GM21423 (cell line): ENCODE measurements around the gene METRN.
"Not testable (repeated sequence)": the region's sequence is repeated elsewhere in the genome, so short reads cannot be mapped to it uniquely, and the experiment has no call there.

ENCODE experiments used
- ATAC-seq: cut with Tn5 transposase; IDR thresholded peaks from one replicate; pipeline ENCODE4 v1.9.1; 2021; ENCODE audit warnings: mild to moderate bottlenecking, moderate library complexity; ENCODE audit not compliant: unreplicated experiment

The METRN gene

DNA sequence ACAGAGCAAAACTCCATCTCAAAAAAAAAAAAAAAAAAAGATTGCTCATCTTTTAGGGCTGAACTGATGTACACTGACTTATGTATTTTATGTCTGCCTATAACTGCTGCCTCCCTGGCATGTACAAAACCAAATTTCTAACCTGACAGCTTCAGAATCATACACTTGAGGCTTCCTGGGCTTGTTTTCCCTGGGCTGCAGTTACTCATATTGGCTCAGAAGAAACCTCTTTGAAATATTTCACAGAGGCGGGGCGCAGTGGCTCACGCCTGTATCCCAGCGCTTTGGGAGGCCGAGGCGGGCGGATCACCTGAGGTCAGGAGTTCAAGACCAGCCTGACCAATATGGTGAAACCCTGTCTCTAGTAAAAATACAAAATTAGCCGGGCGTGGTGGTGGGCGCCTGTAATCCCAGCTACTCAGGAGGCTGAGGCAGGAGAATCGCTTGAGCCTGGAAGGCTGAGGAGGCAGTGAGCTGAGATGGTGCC is 39.2 kb downstream of the METRN start:
- ATAC-seq = not testable (repeated sequence)

DNA sequence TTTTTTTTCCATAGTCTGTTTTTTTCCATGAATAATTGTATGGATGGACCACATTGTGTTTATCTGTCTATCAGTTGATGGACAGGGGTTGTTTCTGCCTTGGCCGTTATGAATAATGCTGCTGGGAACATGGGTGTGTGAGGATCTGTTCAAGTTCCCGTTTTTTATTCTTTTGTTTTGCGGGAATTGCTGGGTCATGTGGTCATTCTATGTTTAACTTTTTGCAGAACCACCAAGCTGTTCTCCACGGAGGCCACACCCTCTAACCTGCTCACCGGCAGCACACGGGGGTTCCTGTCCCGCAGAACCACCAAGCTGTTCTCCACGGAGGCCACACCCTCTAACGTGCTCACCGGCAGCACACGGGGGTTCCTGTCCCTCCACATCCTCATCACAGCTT is 39.7 kb downstream of the METRN start:
- ATAC-seq = no peak

DNA sequence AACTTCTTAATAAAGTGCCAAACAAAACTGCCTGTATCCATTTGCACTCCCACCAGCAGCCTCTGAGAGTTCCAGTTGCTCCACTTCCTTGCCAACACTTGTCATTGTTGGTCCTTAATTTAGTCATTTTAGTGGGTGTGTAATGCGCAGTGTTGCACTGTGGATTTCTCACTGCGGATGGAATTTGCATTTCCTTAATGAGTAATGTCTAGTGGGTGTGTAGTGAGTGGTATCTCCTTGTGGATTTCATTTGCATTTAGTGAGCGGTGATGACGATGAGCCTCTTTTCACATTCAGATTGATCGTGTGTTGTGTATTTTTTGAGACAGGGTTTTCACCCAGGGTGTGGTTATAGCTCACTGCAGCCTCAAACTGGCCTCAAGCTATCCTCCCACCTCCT is 41.5 kb downstream of the METRN start:
- no peak for ATAC-seq

DNA sequence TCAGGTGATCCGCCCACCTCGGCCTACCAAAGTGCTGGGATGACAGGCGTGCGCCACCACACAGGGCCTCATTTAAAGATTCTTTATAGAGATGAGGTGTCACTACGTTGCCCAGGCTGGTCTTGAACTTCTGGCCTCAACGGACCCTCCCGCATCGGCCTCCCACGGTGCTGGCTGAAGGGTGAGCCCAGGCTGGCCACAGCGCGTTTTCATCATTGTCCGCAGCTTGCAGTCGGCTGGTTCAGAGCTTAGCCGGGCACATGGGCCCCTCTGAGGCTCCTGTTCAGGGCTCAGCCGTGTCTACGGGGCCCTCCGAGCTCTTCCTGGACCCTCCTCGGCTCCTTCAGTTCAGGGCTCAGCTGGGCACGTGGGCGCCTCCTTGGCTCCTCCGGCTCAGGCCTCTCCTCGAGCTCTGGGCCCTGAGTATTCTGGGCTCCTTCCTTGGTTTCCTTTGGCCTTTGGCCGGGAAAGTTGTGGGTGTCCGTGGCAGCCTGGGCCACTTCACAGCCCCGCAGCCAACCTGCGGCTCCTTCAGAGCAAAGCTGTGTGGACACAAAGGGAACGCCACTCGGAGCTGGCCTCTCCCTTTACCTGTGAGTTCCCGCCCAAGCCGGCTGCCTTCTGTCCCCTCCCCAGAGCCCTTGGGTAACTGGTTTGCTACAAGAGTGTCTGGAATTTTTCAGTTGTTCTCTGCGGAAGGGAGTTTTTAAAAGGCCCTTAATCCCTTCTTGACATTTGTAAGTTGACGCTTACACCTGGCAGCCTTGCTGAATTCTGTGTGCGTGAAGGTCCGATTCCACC is 44.4 kb downstream of the METRN start:
- ATAC-seq = no peak

DNA sequence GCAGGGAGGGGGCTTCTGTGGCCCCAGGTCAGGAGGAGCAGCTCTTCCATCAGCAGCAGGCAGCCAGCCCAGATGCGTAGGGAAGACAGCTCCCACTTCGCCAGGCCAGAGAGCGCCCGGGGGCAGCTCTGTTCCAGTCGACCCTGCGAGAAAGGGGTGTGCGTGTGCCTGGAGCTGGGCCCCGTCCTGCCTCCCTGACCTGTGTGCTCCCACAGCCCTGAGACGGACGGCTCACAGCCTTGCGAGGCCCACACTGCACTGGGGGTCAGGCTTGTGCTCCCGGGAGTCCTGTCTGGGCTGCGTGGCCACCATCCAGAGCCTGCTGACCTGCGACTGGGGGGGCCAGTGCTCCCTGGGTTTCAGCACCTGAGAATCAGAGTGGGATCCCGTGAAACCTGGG is 45.1 kb downstream of the METRN start:
- no peak for ATAC-seq

DNA sequence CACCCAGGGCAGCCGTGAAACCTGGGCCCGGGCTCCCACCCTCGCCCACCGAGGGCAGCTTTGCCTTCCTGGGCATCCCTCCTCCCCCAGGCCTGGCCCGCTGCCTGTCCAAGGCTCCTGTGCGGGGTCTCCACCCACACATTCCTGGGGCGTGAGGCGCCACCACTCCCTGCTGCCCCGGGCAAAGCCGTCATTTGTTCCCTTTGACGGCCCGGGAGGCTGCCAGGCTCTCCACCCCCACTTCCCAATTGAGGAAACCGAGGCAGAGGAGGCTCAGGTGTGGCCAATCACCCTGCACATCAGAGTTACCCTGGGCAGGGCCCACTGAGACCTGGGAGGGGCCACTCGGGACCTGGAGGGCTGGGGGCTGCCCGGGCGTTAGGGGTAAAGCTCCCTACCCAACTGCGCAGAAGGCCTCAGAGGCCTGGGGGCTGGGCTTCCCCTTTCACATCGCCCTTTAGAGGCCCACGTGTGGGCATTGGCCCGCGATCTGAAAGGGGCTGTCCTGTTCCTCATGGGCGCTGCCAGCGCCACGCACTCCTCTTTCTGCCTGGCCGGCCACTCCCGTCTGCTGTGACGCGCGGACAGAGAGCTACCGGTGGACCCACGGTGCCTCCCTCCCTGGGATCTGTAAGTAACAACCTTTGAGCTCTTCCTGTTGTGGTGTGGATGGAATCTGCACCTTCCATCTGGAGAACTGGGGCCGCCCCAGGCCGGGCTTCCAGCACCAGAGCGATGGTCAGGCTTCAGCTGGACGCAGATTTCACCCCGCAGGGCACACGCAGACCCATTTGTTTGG is 45.8 kb downstream of the METRN start, which contains the start of gene MSLN:
MSLN (plus strand) TSS at position 190 of the 799 bp plus-strand sequence. CDS start 1,947 bp downstream, outside the sequence.
- ATAC-seq = no peak

DNA sequence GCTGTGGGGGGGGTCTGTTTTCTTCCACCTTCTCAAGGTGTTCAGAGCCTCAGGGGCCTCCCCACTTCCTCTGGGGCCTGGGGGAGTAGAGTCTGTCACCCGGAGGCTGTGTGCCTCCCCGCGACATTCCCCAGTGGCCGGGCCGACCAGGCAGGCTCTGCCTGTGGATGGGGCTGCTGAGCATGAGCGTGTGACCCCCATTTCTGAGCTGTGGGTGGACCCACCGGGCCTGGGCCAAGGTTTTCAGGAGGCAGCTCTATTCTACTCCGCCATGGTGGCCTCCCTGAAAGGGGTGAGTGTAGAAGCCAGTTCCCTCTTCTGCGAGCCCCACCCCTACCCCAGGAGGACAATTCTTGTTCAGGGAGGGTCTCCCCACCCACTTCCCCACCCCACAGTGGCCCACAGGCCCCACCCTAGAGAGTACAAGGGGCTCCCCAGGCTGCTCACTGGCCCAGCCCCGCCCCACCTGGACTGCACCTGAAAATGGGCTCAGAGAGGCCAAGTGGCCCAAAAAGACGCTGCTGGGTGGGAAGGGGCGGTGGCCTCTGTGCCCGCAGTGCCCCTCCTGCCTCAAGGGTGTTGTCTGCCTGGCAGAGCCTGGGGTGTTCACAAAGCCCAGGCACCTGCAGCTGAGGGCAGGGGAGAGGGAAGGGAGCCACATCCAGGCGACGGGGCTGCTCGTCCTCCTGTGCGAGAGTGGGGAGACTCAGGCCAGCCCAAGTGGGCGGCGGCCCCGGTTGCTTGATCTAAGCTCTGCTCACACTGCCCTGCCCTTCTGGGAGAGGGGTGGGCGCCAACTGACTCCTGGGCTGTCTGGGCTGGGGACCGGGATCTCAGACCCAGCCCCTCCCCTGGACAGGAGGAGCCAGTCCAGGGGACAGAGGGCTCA is 47.0 kb downstream of the METRN start:
- ATAC-seq = no peak

DNA sequence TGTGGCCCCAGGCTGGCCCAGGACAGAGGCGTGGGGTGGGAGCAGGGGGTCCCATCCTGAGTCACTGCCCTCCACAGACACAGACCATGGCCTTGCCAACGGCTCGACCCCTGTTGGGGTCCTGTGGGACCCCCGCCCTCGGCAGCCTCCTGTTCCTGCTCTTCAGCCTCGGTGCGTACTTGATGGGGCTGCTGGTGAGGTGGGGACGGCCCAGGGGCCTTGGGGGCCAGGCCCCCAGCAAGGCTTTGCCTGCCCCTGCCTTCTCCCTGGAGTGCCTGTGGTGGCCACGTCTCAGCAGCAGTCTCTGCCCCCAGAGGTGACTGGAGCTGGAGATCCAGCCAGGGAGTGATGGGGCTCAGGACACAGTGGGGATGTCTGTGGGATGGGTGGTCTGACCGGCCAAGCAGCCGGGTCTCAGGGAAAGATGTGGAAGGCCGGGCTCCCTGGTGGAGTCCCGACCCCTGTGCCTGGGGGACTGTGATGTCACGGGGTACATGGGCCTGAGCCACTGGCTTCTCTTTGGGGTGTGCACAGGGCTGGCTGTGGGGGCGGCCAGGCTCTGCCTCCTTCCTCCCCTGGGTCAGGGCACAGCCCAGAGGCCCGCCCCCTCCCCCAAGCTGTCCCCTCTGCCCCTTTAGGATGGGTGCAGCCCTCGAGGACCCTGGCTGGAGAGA is 47.8 kb downstream of the METRN start:
- ATAC-seq = no peak

DNA sequence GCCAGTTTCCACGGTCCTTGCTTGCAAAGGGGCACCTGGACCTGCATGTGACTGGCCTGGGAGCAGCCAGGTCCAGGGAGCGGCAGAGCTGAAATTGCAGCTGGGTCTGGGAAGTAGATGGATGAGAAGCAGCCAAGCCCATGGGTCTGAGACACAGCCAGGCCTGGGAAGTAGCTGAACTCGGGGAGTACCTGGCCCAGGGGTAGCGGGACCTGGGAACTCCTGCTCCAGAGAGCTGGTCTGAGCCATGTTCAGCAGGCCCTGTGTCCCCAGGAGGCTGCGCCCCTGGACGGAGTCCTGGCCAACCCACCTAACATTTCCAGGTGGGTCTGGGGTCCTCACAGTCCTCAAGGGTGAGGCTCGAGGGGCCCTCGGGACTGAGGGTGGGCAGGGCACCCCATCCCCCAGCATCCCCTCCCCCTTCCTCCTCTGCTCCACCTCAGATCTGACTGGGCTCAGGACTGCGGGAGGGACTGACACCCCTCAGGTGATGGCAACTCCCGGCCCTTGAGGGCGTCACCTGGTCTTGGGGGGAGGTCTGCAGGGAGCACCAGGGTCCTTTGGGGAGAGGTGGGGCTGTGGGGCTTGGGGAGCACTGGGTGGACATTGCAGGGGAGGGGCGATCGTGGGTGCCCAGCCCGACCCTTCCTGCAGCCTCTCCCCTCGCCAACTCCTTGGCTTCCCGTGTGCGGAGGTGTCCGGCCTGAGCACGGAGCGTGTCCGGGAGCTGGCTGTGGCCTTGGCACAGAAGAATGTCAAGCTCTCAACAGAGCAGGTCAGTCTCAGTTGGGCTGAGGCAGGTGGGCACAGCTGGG is 48.7 kb downstream of the METRN start:
- ATAC-seq = no peak

DNA sequence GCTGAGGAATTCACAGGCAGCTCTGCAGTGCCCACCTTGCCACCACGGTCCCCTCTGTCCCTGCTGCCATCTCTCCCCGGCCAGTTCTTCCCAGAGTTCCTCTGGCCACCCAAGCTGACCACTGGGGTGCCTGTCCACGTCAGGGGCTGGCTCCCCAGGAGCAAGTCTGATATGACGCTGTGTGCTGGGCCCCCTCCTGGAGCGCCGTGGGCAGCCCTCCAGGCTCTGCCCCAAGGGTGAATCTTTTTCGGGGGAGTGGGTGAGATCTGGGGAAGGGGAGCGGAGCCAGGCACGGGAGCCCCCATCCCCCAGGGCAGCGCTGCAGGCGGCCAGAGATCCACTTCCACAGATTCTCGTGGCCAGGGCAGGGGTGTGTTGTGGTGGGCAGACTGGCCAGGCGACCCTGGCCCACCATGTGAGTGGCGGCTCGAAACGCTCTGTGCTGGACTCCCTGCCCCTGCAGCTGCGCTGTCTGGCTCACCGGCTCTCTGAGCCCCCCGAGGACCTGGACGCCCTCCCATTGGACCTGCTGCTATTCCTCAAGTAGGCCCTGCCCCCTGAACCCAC is 49.3 kb downstream of the METRN start:
- no peak for ATAC-seq

DNA sequence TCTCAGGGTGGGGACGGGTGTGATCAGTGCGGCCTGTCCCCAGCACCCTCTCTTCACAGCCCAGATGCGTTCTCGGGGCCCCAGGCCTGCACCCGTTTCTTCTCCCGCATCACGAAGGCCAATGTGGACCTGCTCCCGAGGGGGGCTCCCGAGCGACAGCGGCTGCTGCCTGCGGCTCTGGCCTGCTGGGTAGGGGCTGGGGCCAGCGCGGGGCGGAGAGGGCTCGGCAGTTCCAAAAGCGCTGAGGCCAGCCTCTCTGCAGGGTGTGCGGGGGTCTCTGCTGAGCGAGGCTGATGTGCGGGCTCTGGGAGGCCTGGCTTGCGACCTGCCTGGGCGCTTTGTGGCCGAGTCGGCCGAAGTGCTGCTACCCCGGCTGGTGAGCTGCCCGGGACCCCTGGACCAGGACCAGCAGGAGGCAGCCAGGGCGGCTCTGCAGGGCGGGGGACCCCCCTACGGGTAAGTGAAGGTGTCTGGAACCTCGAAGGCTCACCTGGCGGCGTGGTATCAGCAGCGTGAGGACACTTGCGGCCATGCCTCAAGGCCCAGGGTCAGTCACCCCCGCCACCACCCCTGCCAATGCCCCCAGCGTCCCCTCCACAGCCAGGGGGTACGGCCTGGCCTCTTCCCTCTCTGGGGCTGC is 50.0 kb downstream of the METRN start:
- ATAC-seq = no peak

DNA sequence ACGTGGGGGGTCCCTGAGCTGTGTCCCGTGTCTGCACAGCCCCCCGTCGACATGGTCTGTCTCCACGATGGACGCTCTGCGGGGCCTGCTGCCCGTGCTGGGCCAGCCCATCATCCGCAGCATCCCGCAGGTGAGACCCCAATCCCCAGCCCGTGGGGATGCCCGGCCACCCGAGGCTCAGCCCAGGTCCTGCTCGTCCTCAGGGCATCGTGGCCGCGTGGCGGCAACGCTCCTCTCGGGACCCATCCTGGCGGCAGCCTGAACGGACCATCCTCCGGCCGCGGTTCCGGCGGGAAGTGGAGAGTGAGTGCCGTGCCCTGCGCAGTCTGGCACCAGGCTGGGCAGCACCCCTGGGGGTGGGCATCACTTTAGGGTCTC is 50.6 kb downstream of the METRN start:
- no peak for ATAC-seq

DNA sequence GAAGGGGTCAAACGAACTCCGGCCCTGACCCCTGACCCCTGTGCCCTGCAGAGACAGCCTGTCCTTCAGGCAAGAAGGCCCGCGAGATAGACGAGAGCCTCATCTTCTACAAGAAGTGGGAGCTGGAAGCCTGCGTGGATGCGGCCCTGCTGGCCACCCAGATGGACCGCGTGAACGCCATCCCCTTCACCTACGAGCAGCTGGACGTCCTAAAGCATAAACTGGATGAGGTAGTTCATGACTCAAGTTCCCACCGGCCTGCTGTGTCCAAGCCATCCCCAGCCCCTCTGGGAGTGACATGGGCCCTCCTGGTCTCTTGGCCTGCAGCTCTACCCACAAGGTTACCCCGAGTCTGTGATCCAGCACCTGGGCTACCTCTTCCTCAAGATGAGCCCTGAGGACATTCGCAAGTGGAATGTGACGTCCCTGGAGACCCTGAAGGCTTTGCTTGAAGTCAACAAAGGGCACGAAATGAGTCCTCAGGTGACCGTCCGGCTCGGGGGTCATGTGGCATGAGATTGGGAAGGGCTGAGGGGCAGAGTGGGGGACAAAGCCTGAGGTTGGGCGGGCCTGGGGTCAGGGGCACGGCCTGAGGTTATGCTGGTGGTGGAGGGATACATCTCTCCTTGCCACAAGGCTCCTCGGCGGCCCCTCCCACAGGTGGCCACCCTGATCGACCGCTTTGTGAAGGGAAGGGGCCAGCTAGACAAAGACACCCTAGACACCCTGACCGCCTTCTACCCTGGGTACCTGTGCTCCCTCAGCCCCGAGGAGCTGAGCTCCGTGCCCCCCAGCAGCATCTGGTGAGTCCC is 51.3 kb downstream of the METRN start:
- ATAC-seq = no peak

DNA sequence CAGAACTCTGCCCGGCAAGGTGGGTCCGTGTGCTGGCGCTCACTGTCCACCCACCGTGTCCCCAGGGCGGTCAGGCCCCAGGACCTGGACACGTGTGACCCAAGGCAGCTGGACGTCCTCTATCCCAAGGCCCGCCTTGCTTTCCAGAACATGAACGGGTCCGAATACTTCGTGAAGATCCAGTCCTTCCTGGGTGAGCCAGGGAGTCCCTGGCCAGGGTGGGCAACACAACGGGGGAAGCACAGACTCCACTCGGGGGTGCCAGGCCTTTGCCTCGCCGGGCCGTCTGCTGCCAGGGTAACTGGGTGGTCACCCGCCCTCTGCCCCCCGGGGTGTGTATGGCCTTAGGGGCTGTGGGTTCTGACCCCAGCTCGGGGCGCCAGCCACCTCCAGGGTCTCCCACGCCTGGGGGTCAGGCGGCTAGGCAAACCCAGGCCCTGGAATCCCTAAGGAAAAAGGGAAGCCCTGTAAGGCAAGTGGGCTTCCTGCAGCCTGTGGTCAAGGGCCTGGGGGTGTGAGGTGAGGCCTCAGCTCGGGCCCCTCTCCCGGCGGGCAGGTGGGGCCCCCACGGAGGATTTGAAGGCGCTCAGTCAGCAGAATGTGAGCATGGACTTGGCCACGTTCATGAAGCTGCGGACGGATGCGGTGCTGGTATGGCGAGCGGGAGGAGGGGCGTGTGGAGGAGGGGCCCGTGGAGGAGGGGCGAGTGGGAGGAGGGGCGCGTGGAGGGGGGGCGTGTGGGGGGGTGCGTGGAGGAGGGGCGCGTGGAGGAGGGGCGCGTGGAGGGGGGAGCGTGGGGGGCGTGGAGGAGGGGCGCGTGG is 52.1 kb downstream of the METRN start:
- no peak for ATAC-seq

DNA sequence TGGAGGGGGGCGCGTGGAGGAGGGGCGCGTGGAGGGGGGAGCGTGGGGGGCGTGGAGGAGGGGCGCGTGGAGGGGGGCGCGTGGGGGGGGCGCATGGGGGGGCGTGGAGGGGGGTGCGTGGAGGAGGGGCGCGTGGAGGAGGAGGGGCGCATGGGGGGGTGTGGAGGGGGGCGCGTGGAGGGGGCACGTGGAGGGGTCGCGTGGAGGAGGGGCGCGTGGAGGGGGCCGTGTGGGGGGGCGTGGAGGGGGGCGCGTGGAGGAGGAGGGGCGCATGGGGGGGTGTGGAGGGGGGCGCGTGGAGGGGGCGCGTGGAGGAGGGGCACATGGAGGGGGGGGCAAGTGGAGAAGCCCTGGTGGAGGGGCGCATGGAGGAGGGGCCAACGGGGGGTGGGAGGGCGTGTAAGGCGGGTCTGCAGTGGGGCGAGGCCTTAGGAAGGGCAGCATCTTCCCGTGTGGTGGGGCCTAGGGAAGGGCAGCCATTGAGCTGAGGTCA is 52.9 kb downstream of the METRN start:
- no peak for ATAC-seq

DNA sequence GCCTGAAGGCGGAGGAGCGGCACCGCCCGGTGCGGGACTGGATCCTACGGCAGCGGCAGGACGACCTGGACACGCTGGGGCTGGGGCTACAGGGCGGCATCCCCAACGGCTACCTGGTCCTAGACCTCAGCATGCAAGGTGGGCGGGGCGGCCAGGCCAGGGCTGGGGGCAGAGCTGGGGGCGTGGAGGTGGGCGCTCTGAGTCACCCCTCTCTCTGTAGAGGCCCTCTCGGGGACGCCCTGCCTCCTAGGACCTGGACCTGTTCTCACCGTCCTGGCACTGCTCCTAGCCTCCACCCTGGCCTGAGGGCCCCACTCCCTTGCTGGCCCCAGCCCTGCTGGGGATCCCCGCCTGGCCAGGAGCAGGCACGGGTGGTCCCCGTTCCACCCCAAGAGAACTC is 53.5 kb downstream of the METRN start:
- no peak for ATAC-seq
